GM18951 (cell line): Measurements from ENCODE around the gene SPOCD1.

Source experiments
- POLR2A ChIP-seq: IDR thresholded peaks from 4 replicates; pipeline ENCODE4 v1.6.1; 2011; ENCODE audit warnings: mild to moderate bottlenecking; ENCODE audit not compliant: insufficient read length, insufficient read depth; ENCODE audit errors: extremely low read depth
- in situ Hi-C: fragments of 300-500 bp; cut with MboI; formaldehyde crosslinking; loops from one replicate; pipeline ENCODE4 v1.12.0; 2022; ENCODE audit warnings: low sequenced_read_pairs, mixed read lengths, inconsistent platforms; ENCODE audit not compliant: unreplicated experiment

SPOCD1 gene

GRCh38 chr1:31793586-31794285 lies 22.1 kb downstream of the SPOCD1 start:
- no peak for TF ChIP-seq POLR2A
- in situ Hi-C loops: no loop called here

DNA sequence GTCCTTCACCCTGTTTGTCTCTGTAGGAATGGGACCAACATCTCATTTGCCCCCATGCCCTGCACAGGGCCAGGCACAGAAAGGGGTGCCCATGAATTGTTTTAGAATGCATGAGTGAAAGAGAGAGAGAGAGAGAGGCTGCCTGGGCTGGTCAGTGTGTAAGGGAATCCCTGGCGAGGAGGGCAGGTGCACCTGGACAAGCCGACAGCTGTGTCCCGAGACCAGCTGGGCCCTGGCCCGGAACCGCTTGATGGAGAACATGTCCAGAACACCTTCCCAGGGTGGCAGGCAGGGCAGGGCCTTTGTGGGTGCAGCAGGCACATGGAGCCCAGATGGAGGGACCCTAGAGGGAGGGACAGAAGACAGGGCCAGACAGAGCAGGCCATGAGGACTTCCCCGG lies 22.7 kb downstream of the SPOCD1 start:
- in situ Hi-C loops: no loop called here
- TF ChIP-seq POLR2A: no peak

- TF ChIP-seq POLR2A: no peak
Measured at GRCh38 chr1:31792541-31792940, 23.3 kb downstream of the SPOCD1 start.

GRCh38 chr1:31792116-31792515 lies 23.7 kb downstream of the SPOCD1 start:
- in situ Hi-C loops: no loop called here
- TF ChIP-seq POLR2A: no peak

More at GRCh38 chr1:31792541-31792940, 23.3 kb downstream of the SPOCD1 start:
- in situ Hi-C loops: no loop called here

DNA sequence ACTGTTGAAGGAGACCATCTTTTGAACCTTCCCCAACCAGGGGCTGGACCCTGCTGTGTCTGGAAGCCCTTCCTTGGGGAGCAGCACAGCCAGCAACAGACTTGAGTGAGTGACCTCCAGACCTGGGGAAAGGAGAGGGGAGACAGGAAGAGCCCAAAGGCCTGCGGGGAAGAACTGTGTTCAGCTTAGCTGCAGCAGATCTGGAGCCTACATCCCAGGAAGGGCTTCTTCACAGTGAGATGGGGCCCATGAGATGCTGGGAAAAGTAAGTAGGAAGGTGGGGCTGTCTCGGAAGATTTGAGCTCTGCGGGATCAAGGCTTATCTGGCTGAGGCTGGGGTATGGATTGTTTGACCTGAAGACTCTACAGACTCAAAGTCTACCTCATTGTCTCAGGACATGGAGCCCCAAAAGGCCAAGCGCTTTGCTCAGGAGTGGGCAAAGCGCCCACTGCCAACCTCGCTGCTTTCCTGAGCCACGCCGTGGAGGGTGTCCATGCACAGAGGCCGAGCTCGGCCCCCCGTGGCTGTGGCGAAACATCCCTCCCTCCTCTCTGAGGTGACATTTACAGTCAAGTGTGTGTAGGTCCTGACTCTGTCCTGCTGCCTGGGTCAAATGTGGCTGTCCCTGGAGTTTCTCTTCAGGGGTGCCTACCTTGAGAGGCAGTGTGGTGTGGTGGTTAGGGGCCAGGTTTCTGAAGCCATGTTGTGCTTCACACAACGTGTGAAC lies 24.5 kb downstream of the SPOCD1 start:
- no peak for TF ChIP-seq POLR2A
- in situ Hi-C loops: no loop called here

GRCh38 chr1:31790641-31791091 lies 25.2 kb downstream of the SPOCD1 start:
- TF ChIP-seq POLR2A: no peak
- in situ Hi-C loops: no loop called here

DNA sequence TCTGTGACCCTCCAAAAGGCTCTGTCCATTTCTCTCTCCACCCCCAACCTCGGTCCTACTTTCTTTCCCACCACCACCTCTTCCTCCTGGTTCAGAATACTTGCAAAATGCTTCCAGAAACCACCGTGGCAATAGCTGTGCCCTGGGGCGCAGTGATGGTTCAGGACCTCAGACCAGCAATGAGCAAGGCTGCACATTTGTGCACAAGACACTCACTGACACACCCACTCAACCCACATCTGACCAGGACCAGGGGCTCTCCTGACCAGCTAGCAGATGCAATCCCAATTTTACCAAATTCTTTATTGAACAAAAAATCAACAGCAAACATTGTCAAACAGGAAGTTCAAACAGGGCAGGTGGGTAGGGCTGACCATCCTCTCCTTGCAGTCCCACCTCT lies 25.7 kb downstream of the SPOCD1 start:
- TF ChIP-seq POLR2A: no peak
- in situ Hi-C loops: no loop called here

DNA sequence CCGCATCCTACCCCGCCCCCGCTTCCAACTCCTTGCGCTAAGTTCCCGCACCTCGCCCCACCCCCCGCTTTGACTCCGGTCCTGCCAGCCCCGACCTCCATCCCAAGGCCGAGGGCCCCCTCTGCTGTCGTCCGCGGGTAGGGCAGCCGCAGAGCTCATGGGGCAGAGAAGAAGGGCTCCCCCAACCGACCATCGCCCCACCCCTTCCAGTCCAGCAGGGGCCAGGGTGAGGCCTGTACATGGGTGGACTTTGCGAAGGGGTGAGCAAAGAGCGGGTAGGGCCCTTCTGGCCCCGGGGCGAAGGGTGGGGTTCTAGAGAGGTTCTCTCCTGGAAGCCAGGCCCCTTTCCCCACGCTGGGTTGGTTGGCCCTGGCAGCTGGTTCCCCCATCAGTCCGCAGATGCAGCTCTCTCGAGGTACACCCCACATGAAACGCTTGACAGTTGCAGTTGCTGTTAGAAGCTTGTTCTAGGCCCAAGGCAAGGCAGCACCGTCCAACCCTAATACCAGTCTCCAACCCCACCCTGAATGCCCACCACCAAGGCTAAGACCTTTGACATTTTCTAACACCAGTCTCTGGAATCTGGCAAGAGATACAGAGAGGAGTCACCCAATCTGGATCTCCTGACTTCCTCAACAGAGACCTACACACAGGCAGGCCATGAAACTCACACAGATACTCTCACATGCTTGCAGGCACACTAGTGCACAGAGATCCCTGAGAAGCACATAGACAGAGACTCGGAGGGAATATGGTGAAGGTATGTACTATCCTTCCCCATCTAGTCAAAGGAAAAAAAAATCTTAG lies 26.4 kb downstream of the SPOCD1 start:
- in situ Hi-C loops: loop anchor here (5.0 kb wide), 1 partner anchor 122 kb away; no protein-coding TSS in a partner anchor
- no peak for TF ChIP-seq POLR2A

DNA sequence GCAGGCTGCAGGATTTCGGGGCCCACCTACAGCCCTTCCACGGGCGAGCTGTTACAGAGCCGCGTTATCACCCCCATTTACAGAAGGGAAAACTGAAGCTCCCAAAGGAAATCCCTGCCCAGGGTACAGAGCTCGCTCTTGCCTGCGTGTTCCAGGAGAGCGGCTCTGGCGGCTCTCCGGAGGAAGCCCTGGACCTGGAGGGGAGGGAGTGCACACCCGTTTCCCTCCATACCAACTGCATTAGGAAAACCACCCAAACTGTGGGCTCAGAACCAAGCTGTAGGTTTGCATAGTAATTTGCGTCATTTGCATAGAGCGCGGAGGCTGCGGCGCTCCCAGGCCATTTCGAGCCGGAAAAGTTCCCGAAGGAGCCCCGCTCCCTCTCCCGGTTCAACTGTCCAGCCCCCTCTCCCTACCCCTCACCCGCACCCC lies 27.0 kb downstream of the SPOCD1 start:
- TF ChIP-seq POLR2A: no peak
- in situ Hi-C loops: loop anchor here (5.0 kb wide), 1 partner anchor 122 kb away; no protein-coding TSS in a partner anchor

- in situ Hi-C loops: loop anchor here (5.0 kb wide), 1 partner anchor 121 kb away; no protein-coding TSS in a partner anchor
- TF ChIP-seq POLR2A: peak; percentile 70
Measured at GRCh38 chr1:31788138-31788824, 27.5 kb downstream of the SPOCD1 start.

DNA sequence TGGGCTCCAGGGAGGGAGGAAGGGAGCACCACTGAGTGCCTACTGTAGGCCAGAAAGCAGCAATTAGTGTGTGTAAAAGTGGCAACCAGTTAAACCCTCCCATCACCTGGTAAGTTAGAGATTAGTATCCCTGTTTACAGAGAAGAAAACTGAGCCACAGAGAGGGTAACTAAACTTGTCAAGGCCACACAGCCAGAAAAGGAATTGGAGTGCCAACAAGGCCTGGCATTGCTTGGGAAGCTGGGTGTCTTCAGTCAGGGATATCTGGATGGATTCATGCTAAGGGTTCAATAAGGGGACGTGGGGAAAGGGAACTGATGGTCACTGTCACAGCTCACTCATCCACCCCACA lies 28.1 kb downstream of the SPOCD1 start:
- TF ChIP-seq POLR2A: no peak
- in situ Hi-C loops: loop anchor here (5.0 kb wide), 1 partner anchor 120 kb away; no protein-coding TSS in a partner anchor

GRCh38 chr1:31787261-31787660 lies 28.6 kb downstream of the SPOCD1 start:
- no peak for TF ChIP-seq POLR2A
- in situ Hi-C loops: loop anchor here (5.0 kb wide), 1 partner anchor 120 kb away; no protein-coding TSS in a partner anchor
